NB4 (cell line): ENCODE data around the gene LRRC2.

Experiments
- DNase-seq: peaks from one replicate; pipeline ENCODE4 v3.0.0; 2010; ENCODE audit warnings: low read depth
- H3K4me3 ChIP-seq: one replicate; pipeline ENCODE4 v1.5.1; 2011; ENCODE audit warnings: mild to moderate bottlenecking, low read depth, low read length, moderate library complexity
- CTCF ChIP-seq: IDR thresholded peaks from one replicate; pipeline ENCODE4 v1.5.1; 2012; ENCODE audit warnings: low read depth, low read length
- MAX ChIP-seq: IDR thresholded peaks from 2 replicates; pipeline ENCODE4 v1.6.1; 2011; ENCODE audit warnings: low read depth, low read length
- MYC ChIP-seq: IDR thresholded peaks from 2 replicates; pipeline ENCODE4 v1.6.1; 2011; ENCODE audit warnings: low read depth, low read length
- POLR2A ChIP-seq: IDR thresholded peaks from 2 replicates; pipeline ENCODE4 v1.6.1; 2011; ENCODE audit warnings: mild to moderate bottlenecking; ENCODE audit not compliant: insufficient read length; ENCODE audit errors: extremely low read depth

Gene LRRC2

GRCh38 chr3:46509661-46510187, 56.4 kb downstream of the LRRC2 start:
- TF ChIP-seq POLR2A = no peak
- TF ChIP-seq CTCF = no peak
- no peak for TF ChIP-seq MAX
- TF ChIP-seq MYC = no peak
- no peak for DNase-seq
- H3K4me3 ChIP-seq = no peak overlapping the region

- H3K4me3 ChIP-seq = no peak overlapping the region
- DNase-seq = no peak
- TF ChIP-seq POLR2A (no peak), MYC (no peak), MAX (no peak), CTCF (no peak)
Measured at GRCh38 chr3:46508850-46509591, 57.1 kb downstream of the LRRC2 start.

- no peak for TF ChIP-seq MAX
- TF ChIP-seq CTCF = no peak
- TF ChIP-seq MYC = no peak
- no peak for TF ChIP-seq POLR2A
- no peak overlapping the region for H3K4me3 ChIP-seq
- no peak for DNase-seq
Measured at GRCh38 chr3:46506526-46506925, 59.6 kb downstream of the LRRC2 start.

- no peak for DNase-seq
- TF ChIP-seq MYC = no peak
- TF ChIP-seq CTCF = no peak
- TF ChIP-seq MAX = no peak
- TF ChIP-seq POLR2A = no peak
- no peak overlapping the region for H3K4me3 ChIP-seq
Measured at GRCh38 chr3:46505953-46506352, 60.1 kb downstream of the LRRC2 start.

GRCh38 chr3:46504789-46505188, 61.3 kb downstream of the LRRC2 start:
- TF ChIP-seq CTCF = no peak
- TF ChIP-seq POLR2A = no peak
- no peak for TF ChIP-seq MYC
- no peak for TF ChIP-seq MAX
- H3K4me3 ChIP-seq = no peak overlapping the region
- DNase-seq = no peak
